IMR-90 (cell line): ENCODE measurements around the gene TFAM. TPM values are rescaled to one million over a fixed set of nuclear protein-coding genes. Genes with fewer than 3 reads are reported as not detected.

Source experiments
- ATAC-seq: fragments of 200-7000 bp; cut with Tn5 transposase; 2 replicates; pipeline ENCODE4 v1.9.1; 2020; ENCODE audit warnings: low read depth, mild to moderate bottlenecking, moderate library complexity
- BruUV-seq: library from RNA; stranded (reverse); fragments of 400-500 nt; replicated peaks from 2 replicates; lab custom pipeline; 2021; lab: Mats Ljungman, UMichigan
- CTCF ChIA-PET: fragments of 300-600 bp; formaldehyde crosslinking; extraction: SDS; loops from one replicate; lab custom pipeline; 2021; ENCODE audit warnings: antibody characterized with exemption; lab: Yijun Ruan, JAX
- POLR2A ChIA-PET: fragments of 300-600 bp; sonication (Branson Sonifier 250); formaldehyde crosslinking; loops from one replicate; lab custom pipeline; 2022; ENCODE audit warnings: antibody characterized with exemption; ENCODE audit not compliant: unreplicated experiment; lab: Charles Lee
- DNase-seq: peaks from one replicate; pipeline ENCODE4 v3.0.0; 2013
- H2AFZ ChIP-seq: replicated peaks from 2 replicates; pipeline ENCODE3; 2013; ENCODE audit warnings: low read length, mild to moderate bottlenecking; ENCODE audit not compliant: poor library complexity
- H2AK5ac ChIP-seq: 2 replicates; pipeline ENCODE4 v1.6.1; 2013; ENCODE audit warnings: low read depth, low read length, inconsistent platforms
- H2AK9ac ChIP-seq: replicated peaks from 2 replicates; pipeline ENCODE3; 2013; ENCODE audit warnings: mild to moderate bottlenecking, low read depth, low read length, moderate library complexity; ENCODE audit not compliant: poor library complexity
- H2BK120ac ChIP-seq: 2 replicates; pipeline ENCODE4 v1.6.1; 2013; ENCODE audit warnings: low read depth, low read length, inconsistent platforms
- H2BK15ac ChIP-seq: 3 replicates; pipeline ENCODE4 v1.6.1; 2013; ENCODE audit warnings: low read depth, low read length, inconsistent platforms
- H2BK20ac ChIP-seq: 2 replicates; pipeline ENCODE4 v1.6.1; 2013; ENCODE audit warnings: low read depth, mild to moderate bottlenecking, inconsistent platforms, low read length, moderate library complexity
- H2BK5ac ChIP-seq: 2 replicates; pipeline ENCODE4 v1.6.1; 2013; ENCODE audit warnings: mild to moderate bottlenecking, low read depth, low read length, inconsistent platforms; ENCODE audit not compliant: poor library complexity, severe bottlenecking
- H3K14ac ChIP-seq: replicated peaks from 2 replicates; pipeline ENCODE4 v1.6.1; 2013; ENCODE audit warnings: low read depth, low read length, inconsistent platforms
- H3K18ac ChIP-seq: 2 replicates; pipeline ENCODE4 v1.6.1; 2013; ENCODE audit warnings: low read depth, low read length, control low read depth
- H3K23ac ChIP-seq: 2 replicates; pipeline ENCODE4 v1.6.1; 2013; ENCODE audit warnings: low read depth, low read length, inconsistent platforms
- H3K27ac ChIP-seq: 2 replicates; pipeline ENCODE4 v1.5.1; 2013; ENCODE audit warnings: mild to moderate bottlenecking, control low read depth, low read length; ENCODE audit not compliant: insufficient read depth
- H3K27me3 ChIP-seq: 2 replicates; pipeline ENCODE4 v1.6.1; 2013; ENCODE audit warnings: low read length; ENCODE audit not compliant: control insufficient read depth, insufficient read depth
- H3K36me3 ChIP-seq: 2 replicates; pipeline ENCODE4 v1.6.1; 2013; ENCODE audit warnings: low read length, mixed read lengths; ENCODE audit not compliant: control insufficient read depth, insufficient read depth
- H3K4ac ChIP-seq: 2 replicates; pipeline ENCODE4 v1.6.1; 2013; ENCODE audit warnings: low read depth, low read length, inconsistent platforms
- H3K4me1 ChIP-seq: 2 replicates; pipeline ENCODE4 v1.6.1; 2013; ENCODE audit warnings: low read length, mixed read lengths; ENCODE audit not compliant: control insufficient read depth, insufficient read depth
- H3K4me2 ChIP-seq: 2 replicates; pipeline ENCODE4 v1.6.1; 2013; ENCODE audit warnings: low read depth, mild to moderate bottlenecking, control low read depth, low read length, moderate library complexity
- H3K4me3 ChIP-seq: 2 replicates; pipeline ENCODE4 v1.5.1; 2013; ENCODE audit warnings: low read depth, mild to moderate bottlenecking, control low read depth, low read length, moderate library complexity; ENCODE audit not compliant: insufficient read depth
- H3K56ac ChIP-seq: 2 replicates; pipeline ENCODE4 v1.6.1; 2013; ENCODE audit warnings: low read length, inconsistent platforms; ENCODE audit not compliant: insufficient read depth; ENCODE audit errors: extremely low read depth
- H3K79me1 ChIP-seq, 2 experiments: 2 replicates each; pipeline ENCODE4 v1.6.1; 2013; ENCODE audit warnings: low read length in 2 of 2, inconsistent platforms in 1 of 2, low read depth in 1 of 2
- H3K9ac ChIP-seq: 2 replicates; pipeline ENCODE4 v1.6.1; 2013; ENCODE audit warnings: low read depth, low read length, control low read depth
- H3K9me1 ChIP-seq: 2 replicates; pipeline ENCODE4 v1.6.1; 2013; ENCODE audit warnings: low read length, inconsistent platforms; ENCODE audit not compliant: insufficient read depth
- H3K9me3 ChIP-seq: 2 replicates; pipeline ENCODE4 v1.6.1; 2013; ENCODE audit warnings: low read length; ENCODE audit not compliant: control insufficient read depth, insufficient read depth
- H4K20me1 ChIP-seq: 2 replicates; pipeline ENCODE4 v1.6.1; 2013; ENCODE audit warnings: low read length, inconsistent platforms; ENCODE audit not compliant: insufficient read depth
- H4K5ac ChIP-seq: 2 replicates; pipeline ENCODE4 v1.6.1; 2013; ENCODE audit warnings: mild to moderate bottlenecking, low read depth, low read length, control low read depth
- H4K8ac ChIP-seq, 2 experiments: 2 replicates each; pipeline ENCODE4 v1.6.1; 2013; ENCODE audit warnings: low read depth in 2 of 2, low read length in 2 of 2, control low read depth in 1 of 2, inconsistent platforms in 1 of 2
- H4K91ac ChIP-seq: 2 replicates; pipeline ENCODE4 v1.6.1; 2013; ENCODE audit warnings: low read depth, low read length, inconsistent platforms; ENCODE audit not compliant: insufficient read depth
- CHD1 ChIP-seq: IDR thresholded peaks from 2 replicates; pipeline ENCODE4 v1.6.1; 2012; ENCODE audit warnings: low read depth, low read length, improper control_type of control experiment
- FOS ChIP-seq: fragments of 150-350 bp; IDR thresholded peaks from 2 replicates; pipeline ENCODE4 v1.6.1; 2016; ENCODE audit warnings: low read depth, low read length
- MAFK ChIP-seq: IDR thresholded peaks from 2 replicates; pipeline ENCODE4 v1.6.1; 2012; ENCODE audit warnings: low read depth, low read length, improper control_type of control experiment
- MAZ ChIP-seq: IDR thresholded peaks from 2 replicates; pipeline ENCODE4 v1.6.1; 2012; ENCODE audit warnings: low read depth, mild to moderate bottlenecking, low read length, improper control_type of control experiment, moderate library complexity, borderline replicate concordance
- MXI1 ChIP-seq: IDR thresholded peaks from 2 replicates; pipeline ENCODE4 v1.6.1; 2012; ENCODE audit warnings: low read depth, mild to moderate bottlenecking, low read length, moderate library complexity, borderline replicate concordance
- NFE2L2 ChIP-seq: fragments of 150-350 bp; IDR thresholded peaks from 2 replicates; pipeline ENCODE4 v1.6.1; 2016; ENCODE audit warnings: low read depth, mild to moderate bottlenecking, low read length
- RAD21 ChIP-seq: IDR thresholded peaks from 2 replicates; pipeline ENCODE4 v1.6.1; 2012; ENCODE audit warnings: low read length, improper control_type of control experiment
- RFX5 ChIP-seq: IDR thresholded peaks from 2 replicates; pipeline ENCODE4 v1.8.0; 2012; ENCODE audit warnings: low read depth, mild to moderate bottlenecking, low read length, moderate library complexity
- SMC3 ChIP-seq: fragments of 150-350 bp; IDR thresholded peaks from 2 replicates; pipeline ENCODE4 v1.6.1; 2016; ENCODE audit warnings: low read depth, mild to moderate bottlenecking, antibody characterized with exemption, low read length, moderate library complexity
- WGBS, 2 experiments: methylation state at CpG; one replicate each; pipeline versions ENCODE4 v1.1.5 to v1.1.7; 2013; ENCODE audit warnings: missing lambda C conversion rate in 2 of 2; ENCODE audit not compliant: insufficient read length in 1 of 2; ENCODE audit errors: extremely low coverage in 2 of 2; 5-methylcytosine and 5-hydroxymethylcytosine counted together
- dilution Hi-C: fragments of 300-500 bp; cut with HindIII; formaldehyde crosslinking; loops from one replicate; pipeline ENCODE4 v1.14.3; 2018; ENCODE audit warnings: low sequenced_read_pairs; ENCODE audit not compliant: unreplicated experiment
- in situ Hi-C: fragments of 300-500 bp; cut with MboI; formaldehyde crosslinking; loops from 3 replicates; pipeline ENCODE4 v1.14.3; 2019; ENCODE audit warnings: low sequenced_read_pairs, inconsistent platforms, mixed read lengths
- intact Hi-C: fragments of 100-400 bp; cut with micrococcal nuclease; formaldehyde crosslinking; loops from 2 replicates; pipeline ENCODE4 v1.10.0; 2022
- polyA plus RNA-seq, 3 experiments: library from polyadenylated mRNA; depleted of rRNA; stranded (reverse); fragments of >200 nt; gene quantifications; 2 replicates each; pipeline ENCODE4 v1.2.3, GENCODE V29; 2012; ENCODE audit warnings: low replicate concordance in 1 of 3
- total RNA-seq: library from RNA; depleted of rRNA; stranded (reverse); fragments of >200 nt; gene quantifications from 2 replicates; pipeline ENCODE4 v1.2.3, GENCODE V29; 2012
- TF ChIP-seq, protein P1 (sequence below): conservative IDR thresholded peaks from 2 replicates; pipeline ENCODE4 v1.5.1; 2012; ENCODE audit warnings: mild to moderate bottlenecking, low read depth, low read length, improper control_type of control experiment
- TF ChIP-seq, protein P2 (sequence below): fragments of 150-350 bp; IDR thresholded peaks from 2 replicates; pipeline ENCODE4 v1.6.1; 2016; ENCODE audit warnings: low read depth, mild to moderate bottlenecking, low read length, moderate library complexity, borderline replicate concordance

TFAM gene
- total and polyA plus RNA-seq, 2 of the 4 experiments (the other 2 are of a cell fraction) = 7.6 to 16.7 TPM

DNA sequence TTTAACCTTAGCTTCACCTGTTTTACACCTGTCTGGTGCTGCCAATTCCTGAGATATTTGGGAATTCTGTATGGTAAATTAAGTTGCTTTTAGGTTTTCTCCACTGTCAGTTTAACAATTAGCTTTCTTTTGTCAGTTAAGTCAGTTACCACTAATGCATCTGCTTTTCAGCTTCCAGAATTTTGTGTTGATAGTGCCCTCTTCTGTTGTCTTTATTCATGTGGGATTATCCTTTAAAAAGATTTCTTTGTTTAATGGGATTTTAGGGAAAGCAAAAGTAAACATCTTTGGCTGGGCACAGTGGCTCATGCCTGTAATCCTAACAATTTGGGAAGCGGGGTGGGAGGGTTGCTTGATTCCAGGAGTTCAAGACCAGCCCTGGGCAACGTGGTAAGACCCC lies 8.1 kb downstream of the TFAM start:
- POLR2A ChIA-PET = no interaction called here
- no peak overlapping the region for H2BK120ac ChIP-seq
- H2AK9ac ChIP-seq = no peak overlapping the region
- H3K27me3 ChIP-seq = no peaks in the 10 kb centered on the region
- no peak overlapping the region for H3K4me3 ChIP-seq
- no TSS peak for BruUV-seq
- H3K23ac ChIP-seq = no peak overlapping the region
- dilution Hi-C loops (no loop called here), in situ Hi-C loops (no loop called here), intact Hi-C loops (loop anchor here (1.0 kb wide), 1 partner anchor 94 kb away; no protein-coding TSS in a partner anchor)
- no peaks in the 10 kb centered on the region for H3K9me1 ChIP-seq
- H4K5ac ChIP-seq = no peak overlapping the region
- H4K8ac ChIP-seq = no peak overlapping the region
- no peak overlapping the region for H2AFZ ChIP-seq
- no peaks in the 10 kb centered on the region for H4K20me1 ChIP-seq
- H2BK15ac ChIP-seq = no peak overlapping the region
- peak; percentile 8 for DNase-seq
- no peak for TF ChIP-seq NFE2L2
- no peak for TF ChIP-seq FOS
- TF ChIP-seq MAZ = no peak
- TF ChIP-seq RFX5 = no peak
- no peak for TF ChIP-seq CHD1
- peak; percentile 13; the same call in 1 of the 2 replicates for TF ChIP-seq RAD21
- TF ChIP-seq SMC3 = peak; percentile 28; the same call in 1 of the 2 replicates
- no peak for TF ChIP-seq MAFK
- TF ChIP-seq MXI1 = no peak
- TF ChIP-seq, protein P1, sequence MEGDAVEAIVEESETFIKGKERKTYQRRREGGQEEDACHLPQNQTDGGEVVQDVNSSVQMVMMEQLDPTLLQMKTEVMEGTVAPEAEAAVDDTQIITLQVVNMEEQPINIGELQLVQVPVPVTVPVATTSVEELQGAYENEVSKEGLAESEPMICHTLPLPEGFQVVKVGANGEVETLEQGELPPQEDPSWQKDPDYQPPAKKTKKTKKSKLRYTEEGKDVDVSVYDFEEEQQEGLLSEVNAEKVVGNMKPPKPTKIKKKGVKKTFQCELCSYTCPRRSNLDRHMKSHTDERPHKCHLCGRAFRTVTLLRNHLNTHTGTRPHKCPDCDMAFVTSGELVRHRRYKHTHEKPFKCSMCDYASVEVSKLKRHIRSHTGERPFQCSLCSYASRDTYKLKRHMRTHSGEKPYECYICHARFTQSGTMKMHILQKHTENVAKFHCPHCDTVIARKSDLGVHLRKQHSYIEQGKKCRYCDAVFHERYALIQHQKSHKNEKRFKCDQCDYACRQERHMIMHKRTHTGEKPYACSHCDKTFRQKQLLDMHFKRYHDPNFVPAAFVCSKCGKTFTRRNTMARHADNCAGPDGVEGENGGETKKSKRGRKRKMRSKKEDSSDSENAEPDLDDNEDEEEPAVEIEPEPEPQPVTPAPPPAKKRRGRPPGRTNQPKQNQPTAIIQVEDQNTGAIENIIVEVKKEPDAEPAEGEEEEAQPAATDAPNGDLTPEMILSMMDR = peak; percentile 32
- TF ChIP-seq, protein P2, sequence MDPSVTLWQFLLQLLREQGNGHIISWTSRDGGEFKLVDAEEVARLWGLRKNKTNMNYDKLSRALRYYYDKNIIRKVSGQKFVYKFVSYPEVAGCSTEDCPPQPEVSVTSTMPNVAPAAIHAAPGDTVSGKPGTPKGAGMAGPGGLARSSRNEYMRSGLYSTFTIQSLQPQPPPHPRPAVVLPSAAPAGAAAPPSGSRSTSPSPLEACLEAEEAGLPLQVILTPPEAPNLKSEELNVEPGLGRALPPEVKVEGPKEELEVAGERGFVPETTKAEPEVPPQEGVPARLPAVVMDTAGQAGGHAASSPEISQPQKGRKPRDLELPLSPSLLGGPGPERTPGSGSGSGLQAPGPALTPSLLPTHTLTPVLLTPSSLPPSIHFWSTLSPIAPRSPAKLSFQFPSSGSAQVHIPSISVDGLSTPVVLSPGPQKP = no peak
- H3K56ac ChIP-seq = no peak overlapping the region
- H3K4me1 ChIP-seq = peaks cover 2% of the 10 kb centered on the region; the same call in 1 of the 2 replicates
- H3K18ac ChIP-seq = no peak overlapping the region
- CTCF ChIA-PET = interaction anchor here (0.7 to 1.2 kb wide), 2 partner anchors 88 to 94 kb away, joined by 3 to 4 read pairs; no protein-coding TSS in a partner anchor
- peaks cover 14% of the 10 kb centered on the region for H3K36me3 ChIP-seq
- no peak overlapping the region for H3K4ac ChIP-seq
- H2BK5ac ChIP-seq = no peak overlapping the region
- H3K9me3 ChIP-seq = no peaks in the 10 kb centered on the region
- no CpG with 5 or more reads among the region's 2 CpGs for WGBS, 2 experiments
- no peak overlapping the region for H3K9ac ChIP-seq
- ATAC-seq = no peak
- H2BK20ac ChIP-seq = no peak overlapping the region
- H3K79me1 ChIP-seq = peaks cover 2 to 4% of the 10 kb centered on the region in 2 experiments; a peak in 2 of 4 replicates
- no peak overlapping the region for H3K4me2 ChIP-seq
- H4K91ac ChIP-seq = no peak overlapping the region
- no peak overlapping the region for H3K14ac ChIP-seq
- no peak overlapping the region for H3K27ac ChIP-seq
- no peak overlapping the region for H2AK5ac ChIP-seq
